ENCODE data around the gene SENP6.
A peak's percentile ranks its signal among the peaks of the same experiment; 100 is the strongest.
"Not testable (repeated sequence)": the region's sequence is repeated elsewhere in the genome, so short reads cannot be mapped to it uniquely, and the experiment has no call there.

The SENP6 gene

DNA sequence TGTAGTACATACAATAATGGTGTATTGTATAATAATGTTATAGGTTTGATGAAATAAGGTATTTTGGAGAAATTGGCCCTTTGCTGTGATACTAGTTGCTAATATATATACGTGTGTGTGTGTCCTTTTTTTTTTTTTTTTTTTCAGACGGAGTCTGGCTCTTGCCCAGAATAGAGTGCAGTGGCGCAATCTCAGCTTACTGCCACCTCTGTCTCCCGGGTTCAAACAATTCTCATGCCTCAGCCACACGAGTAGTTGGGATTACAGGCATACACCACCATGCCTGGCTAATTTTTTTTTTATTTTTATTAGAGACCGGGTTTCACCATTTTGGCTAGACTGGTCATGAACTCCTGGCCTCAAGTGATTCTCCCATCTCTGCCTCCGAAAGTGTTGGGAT, 23.3 kb downstream of the SENP6 start:
- no peak for TF ChIP-seq Cebpa-rat (IDR thresholded peaks at IDR 0.05)
- H3K27me3 ChIP-seq: no peaks in the 10 kb centered on the region
- H3K36me3 ChIP-seq: peaks cover 63 to 91% (median 69%) of the 10 kb centered on the region in 11 experiments
- peaks cover 16 to 89% (median 76%) of the 10 kb centered on the region in 11 experiments; a peak in 20 of 22 replicates for H4K20me1 ChIP-seq
- no peak overlapping the region for H3K27ac ChIP-seq
- peaks cover 7 to 17% (median 9%) of the 10 kb centered on the region in 10 experiments; a peak in 19 of 20 replicates for H3K4me1 ChIP-seq
- no peaks in the 10 kb centered on the region for H3K9me3 ChIP-seq (replicated peaks in 1 of 11)
- H3K4me2 ChIP-seq: peak overlapping the region in 1 of 11 experiments; percentile 21; a peak in 2 of 22 replicates
- H3K9ac ChIP-seq: no peak overlapping the region
- H3K4me3 ChIP-seq: no peak overlapping the region

DNA sequence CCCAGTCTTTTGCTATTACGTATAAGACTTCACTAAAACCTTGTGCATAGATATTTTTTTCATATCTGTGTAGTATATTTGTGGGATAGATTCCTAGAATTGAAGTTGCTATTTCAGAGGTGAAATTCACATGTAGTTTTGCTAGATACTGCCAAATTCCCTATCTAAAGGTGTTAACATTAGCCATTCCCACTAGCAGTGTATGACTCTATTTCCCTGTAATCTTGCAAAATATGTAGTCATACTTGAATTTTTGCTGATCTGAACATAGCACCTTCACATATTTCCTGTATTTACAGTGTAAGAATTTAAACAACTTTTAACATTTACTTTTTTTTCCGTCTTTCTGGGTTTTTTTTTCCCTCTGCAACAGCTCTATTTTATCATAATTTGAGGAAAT, 24.9 kb downstream of the SENP6 start:
- Histone ChIP-seq H4K20me1 (peaks cover 3 to 80% (median 62%) of the 10 kb centered on the region in 11 experiments; a peak in 20 of 22 replicates), H3K36me3 (peaks cover 73 to 94% (median 79%) of the 10 kb centered on the region in 11 experiments)

DNA sequence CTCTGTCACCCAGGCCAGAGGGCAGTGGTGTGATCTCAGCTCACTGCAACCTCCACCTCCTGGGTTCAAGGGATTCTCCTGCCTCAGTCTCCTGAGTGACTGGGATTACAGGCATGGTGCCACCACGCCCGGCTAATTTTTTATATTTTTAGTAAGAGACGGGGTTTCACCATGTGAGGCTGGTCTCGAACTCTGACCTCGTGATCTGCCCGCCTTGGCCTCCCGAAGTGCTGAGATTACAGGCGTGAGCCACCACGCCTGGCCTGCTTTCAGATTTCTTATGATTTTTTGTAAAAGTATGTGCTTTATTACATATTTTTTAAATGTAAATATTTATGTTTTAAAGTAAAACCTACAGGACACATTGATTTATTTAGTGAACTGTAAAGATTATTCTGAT, 26.0 kb downstream of the SENP6 start:
- not testable (repeated sequence) for H3K27me3 ChIP-seq; H3K4me2 ChIP-seq; H3K9me3 ChIP-seq (replicated peaks in 1 of 11); H3K9ac ChIP-seq; H3K27ac ChIP-seq; H3K4me3 ChIP-seq; H3K4me1 ChIP-seq
- Histone ChIP-seq H3K36me3 (peaks cover 70 to 94% (median 84%) of the 10 kb centered on the region in 11 experiments), H4K20me1 (peaks cover 3 to 80% (median 62%) of the 10 kb centered on the region in 11 experiments; a peak in 19 of 22 replicates)

More for the DNA sequence above, 24.9 kb downstream of the SENP6 start:
- H3K4me1 ChIP-seq: peaks cover 0 to 8% (median 0%) of the 10 kb centered on the region in 10 experiments; a peak in 3 of 20 replicates
- H3K4me3 ChIP-seq: no peak overlapping the region
- H3K27me3 ChIP-seq: no peaks in the 10 kb centered on the region
- no peak overlapping the region for H3K27ac ChIP-seq
- no peak overlapping the region for H3K4me2 ChIP-seq
- no peaks in the 10 kb centered on the region for H3K9me3 ChIP-seq (replicated peaks in 1 of 11)
- H3K9ac ChIP-seq: no peak overlapping the region
- no peak for TF ChIP-seq Cebpa-rat (IDR thresholded peaks at IDR 0.05)

DNA sequence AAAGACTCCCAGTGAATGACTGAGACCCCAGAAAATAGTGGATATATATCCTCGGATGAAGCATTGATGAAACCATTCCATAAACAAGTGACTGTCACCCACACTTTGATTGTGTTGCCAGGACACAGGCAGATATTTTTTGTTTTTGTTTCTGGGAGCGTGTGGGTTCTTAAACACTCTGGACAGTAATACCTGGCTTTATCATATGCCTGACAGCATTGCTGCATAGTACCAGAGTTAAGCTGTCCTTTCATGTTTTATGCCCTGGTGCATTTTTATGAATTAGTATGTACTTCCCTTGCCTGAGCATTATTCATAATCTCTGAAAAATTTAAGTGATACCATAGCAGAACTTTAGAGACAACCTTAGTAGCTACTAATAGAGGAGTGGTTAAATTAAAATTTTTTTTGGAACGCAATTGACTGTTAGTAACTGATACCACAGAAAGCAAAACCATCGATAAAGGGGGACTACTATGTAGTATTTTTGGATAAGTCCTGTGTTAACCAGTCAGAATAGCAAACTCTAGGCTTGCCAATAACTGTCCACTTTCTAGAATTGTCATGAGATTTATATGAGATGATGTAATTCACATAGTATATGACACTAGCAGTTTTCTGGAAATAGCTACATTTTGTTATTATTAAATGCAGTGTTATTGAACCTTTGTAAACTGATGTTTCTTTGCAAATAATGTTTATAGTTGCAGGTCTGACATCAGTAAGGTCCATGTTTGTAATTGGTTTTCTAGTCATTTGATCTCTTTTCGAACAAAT, 30.4 kb downstream of the SENP6 start:
- Histone ChIP-seq H3K9ac (no peak overlapping the region), H4K20me1 (peaks cover 0 to 76% (median 39%) of the 10 kb centered on the region in 11 experiments; a peak in 14 of 22 replicates), H3K27me3 (no peaks in the 10 kb centered on the region), H3K4me2 (no peak overlapping the region), H3K4me3 (no peak overlapping the region), H3K36me3 (peaks cover 74 to 97% (median 90%) of the 10 kb centered on the region in 11 experiments), H3K27ac (no peak overlapping the region), H3K9me3 (replicated peaks in 1 of 11) (no peaks in the 10 kb centered on the region), H3K4me1 (no peaks in the 10 kb centered on the region; a peak in 1 of 20 replicates)
- no peak for TF ChIP-seq Cebpa-rat (IDR thresholded peaks at IDR 0.05)

DNA sequence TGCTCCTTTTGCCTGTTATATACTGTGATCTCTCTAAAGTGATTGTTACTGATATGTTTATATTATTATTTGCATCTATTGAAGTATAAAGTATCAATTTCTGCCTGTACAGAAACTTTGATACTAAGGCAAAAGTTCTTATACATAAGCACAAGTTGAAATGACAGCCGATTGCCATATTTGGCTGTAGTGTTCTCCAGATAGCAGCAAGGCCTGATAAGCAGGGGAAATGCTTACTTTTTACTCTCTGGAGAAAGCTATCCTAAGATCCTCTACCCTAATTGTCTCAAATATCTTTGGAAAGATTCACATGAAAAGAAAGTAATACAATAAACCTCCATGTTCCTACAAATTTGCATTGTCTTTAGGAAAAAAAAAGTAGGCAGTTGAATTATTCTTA, 31.4 kb downstream of the SENP6 start:
- Histone ChIP-seq H3K27ac (no peak overlapping the region), H3K4me1 (no peaks in the 10 kb centered on the region; a peak in 1 of 20 replicates), H3K4me3 (no peak overlapping the region), H3K36me3 (peaks cover 76 to 97% (median 91%) of the 10 kb centered on the region in 11 experiments), H3K9me3 (replicated peaks in 1 of 11) (no peaks in the 10 kb centered on the region), H3K27me3 (no peaks in the 10 kb centered on the region), H3K4me2 (no peak overlapping the region), H3K9ac (no peak overlapping the region), H4K20me1 (peaks cover 0 to 75% (median 30%) of the 10 kb centered on the region in 11 experiments; a peak in 14 of 22 replicates)
- no peak for TF ChIP-seq Cebpa-rat (IDR thresholded peaks at IDR 0.05)

DNA sequence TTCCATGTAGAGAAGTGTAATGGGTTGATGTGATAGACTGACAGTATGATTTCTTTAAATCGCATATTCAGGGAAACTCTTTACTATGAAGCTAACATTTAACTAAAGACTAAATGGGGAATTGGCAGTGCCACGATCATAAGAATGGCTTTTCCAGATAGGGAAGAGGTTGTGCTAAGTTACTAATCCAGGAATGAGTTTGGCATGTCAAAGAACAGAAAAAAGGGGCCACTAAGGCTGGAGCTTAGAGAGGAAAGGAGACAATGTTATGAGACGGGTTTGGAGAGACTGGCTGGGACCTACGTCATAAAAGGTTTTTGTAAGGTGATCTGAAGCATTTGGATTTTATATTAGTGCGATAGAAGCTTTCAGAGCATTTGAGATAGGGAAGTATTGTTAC, 40.6 kb downstream of the SENP6 start:
- no peak overlapping the region for H3K4me3 ChIP-seq
- H3K36me3 ChIP-seq: peaks cover 71 to 100% (median 89%) of the 10 kb centered on the region in 11 experiments
- no peaks in the 10 kb centered on the region for H3K4me1 ChIP-seq
- H3K9me3 ChIP-seq (replicated peaks in 1 of 11): peaks cover 0 to 14% (median 0%) of the 10 kb centered on the region in 11 experiments; a peak in 8 of 22 replicates
- no peaks in the 10 kb centered on the region for H3K27me3 ChIP-seq
- no peak overlapping the region for H3K27ac ChIP-seq
- peaks cover 0 to 13% (median 4%) of the 10 kb centered on the region in 11 experiments; a peak in 7 of 22 replicates for H4K20me1 ChIP-seq
- H3K9ac ChIP-seq: no peak overlapping the region
- H3K4me2 ChIP-seq: no peak overlapping the region
- no peak for TF ChIP-seq Cebpa-rat (IDR thresholded peaks at IDR 0.05)

DNA sequence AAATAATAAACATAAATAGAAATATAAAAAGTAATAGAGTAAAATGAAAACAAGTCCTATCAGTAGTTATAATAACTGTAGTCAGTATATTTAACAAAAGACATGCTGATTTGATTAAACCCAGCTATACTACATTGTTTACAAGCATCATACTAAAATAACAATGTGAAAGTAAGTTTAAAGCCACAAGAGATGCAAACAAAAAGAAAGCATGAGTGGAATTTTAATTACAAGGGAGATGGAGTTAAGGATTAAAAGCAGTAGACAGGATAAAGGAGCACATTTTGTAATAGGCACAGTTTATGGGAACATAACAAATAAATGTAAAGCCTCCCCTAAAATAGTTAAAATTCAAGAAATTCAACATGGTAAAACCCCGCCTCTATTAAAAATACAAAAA, 41.5 kb downstream of the SENP6 start:
- Histone ChIP-seq H3K36me3 (peaks cover 69 to 100% (median 86%) of the 10 kb centered on the region in 11 experiments), H3K27me3 (no peaks in the 10 kb centered on the region), H4K20me1 (peaks cover 0 to 7% (median 0%) of the 10 kb centered on the region in 11 experiments; a peak in 4 of 22 replicates), H3K4me2 (no peak overlapping the region), H3K9me3 (replicated peaks in 1 of 11) (peaks cover 0 to 14% (median 0%) of the 10 kb centered on the region in 11 experiments; a peak in 8 of 22 replicates), H3K4me1 (no peaks in the 10 kb centered on the region), H3K4me3 (no peak overlapping the region), H3K9ac (no peak overlapping the region), H3K27ac (no peak overlapping the region)
- TF ChIP-seq Cebpa-rat (IDR thresholded peaks at IDR 0.05): no peak

DNA sequence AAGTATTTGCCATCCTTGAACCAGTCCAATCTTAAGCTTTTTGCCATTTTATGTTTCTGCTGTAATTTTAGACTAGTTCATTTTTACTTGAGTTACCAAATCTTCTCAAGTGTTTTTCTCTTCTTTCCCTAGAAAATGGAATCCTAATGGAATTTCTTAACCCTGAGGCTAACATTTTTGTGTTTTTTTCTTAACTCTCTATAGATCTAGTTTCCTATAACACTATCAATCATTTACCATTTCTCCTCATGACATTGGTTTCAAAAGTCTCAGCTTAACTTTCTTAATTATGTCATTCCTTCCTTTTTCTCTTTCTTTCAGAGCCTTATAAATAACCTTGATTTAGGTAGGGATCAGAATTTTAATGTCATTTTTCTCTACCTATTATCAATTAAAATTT, 54.8 kb downstream of the SENP6 start:
- no peak overlapping the region for H3K4me2 ChIP-seq
- TF ChIP-seq Cebpa-rat (IDR thresholded peaks at IDR 0.05): no peak
- no peak overlapping the region for H3K9ac ChIP-seq
- H3K27me3 ChIP-seq: no peaks in the 10 kb centered on the region
- no peaks in the 10 kb centered on the region for H3K9me3 ChIP-seq (replicated peaks in 1 of 11)
- no peak overlapping the region for H3K4me3 ChIP-seq
- H4K20me1 ChIP-seq: peaks cover 0 to 6% (median 0%) of the 10 kb centered on the region in 11 experiments; a peak in 5 of 22 replicates
- H3K4me1 ChIP-seq: peaks cover 0 to 12% (median 0%) of the 10 kb centered on the region in 10 experiments; a peak in 4 of 20 replicates
- H3K27ac ChIP-seq: no peak overlapping the region
- peaks cover 79 to 100% (median 86%) of the 10 kb centered on the region in 11 experiments for H3K36me3 ChIP-seq

DNA sequence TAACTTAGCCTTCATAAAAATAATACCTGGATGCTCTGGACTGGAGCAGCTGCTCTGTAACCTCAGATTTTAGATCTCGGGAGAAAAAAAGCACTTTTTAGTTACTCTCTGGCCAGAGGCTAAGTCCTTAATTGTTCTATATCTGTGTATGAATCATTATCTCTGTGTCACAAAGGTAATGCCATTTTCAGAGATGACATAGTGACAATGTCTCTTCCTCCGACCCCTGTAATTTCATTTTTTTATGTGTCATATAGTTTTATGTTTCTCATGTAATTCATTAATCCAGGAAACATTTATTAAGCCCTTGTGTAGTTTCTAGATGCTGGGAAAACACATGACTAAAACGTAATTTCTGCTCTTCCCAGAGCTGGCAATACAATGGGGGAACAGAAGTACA, 55.6 kb downstream of the SENP6 start:
- peaks cover 0 to 6% (median 0%) of the 10 kb centered on the region in 11 experiments; a peak in 5 of 22 replicates for H4K20me1 ChIP-seq
- no peaks in the 10 kb centered on the region for H3K27me3 ChIP-seq
- no peak overlapping the region for H3K4me3 ChIP-seq
- 0 out of 22 replicates have a peak overlapping the region, but pooled peaks of 1 of the 11 experiments have one; percentile 3 for H3K4me2 ChIP-seq
- no peaks in the 10 kb centered on the region for H3K9me3 ChIP-seq (replicated peaks in 1 of 11)
- peak overlapping the region in 1 of 11 experiments; percentile 14; a peak in 1 of 22 replicates for H3K27ac ChIP-seq
- no peak for TF ChIP-seq Cebpa-rat (IDR thresholded peaks at IDR 0.05)
- H3K36me3 ChIP-seq: peaks cover 79 to 100% (median 86%) of the 10 kb centered on the region in 11 experiments
- H3K9ac ChIP-seq: no peak overlapping the region
- peaks cover 0 to 12% (median 0%) of the 10 kb centered on the region in 10 experiments; a peak in 4 of 20 replicates for H3K4me1 ChIP-seq

Measured in BLaER1 treated with 17β-estradiol and CSF1 and Interleukin-3, amounts not matched to agents 10 nM and 100 nM (cell line).